OCI-LY3 (cell line): Measurements from ENCODE around the gene GDPD5.

Experiments used
- H2AFZ ChIP-seq: fragments of 200-600, 300-600 bp; shearing (Covaris generic); 2 replicates; pipeline ENCODE4 v1.6.0; 2014; ENCODE audit warnings: antibody characterized with exemption, low read depth, low read length
- H3K27ac ChIP-seq: fragments of 200-600, 300-600 bp; sonication (generic); 2 replicates; pipeline ENCODE4 v1.5.1; 2014; ENCODE audit warnings: mild to moderate bottlenecking, low read length, moderate library complexity, mixed read lengths
- H3K27me3 ChIP-seq: fragments of 200-600, 300-600 bp; sonication (generic); 2 replicates; pipeline ENCODE4 v1.6.1; 2014; ENCODE audit warnings: low read depth, low read length, mixed read lengths
- H3K36me3 ChIP-seq: fragments of 200-600, 300-600 bp; sonication (generic); replicated peaks from 2 replicates; pipeline ENCODE3; 2014; ENCODE audit warnings: low read depth, low read length, mixed read lengths
- H3K4me1 ChIP-seq: fragments of 300-600, 200-600 bp; sonication (generic); 2 replicates; pipeline ENCODE4 v1.6.1; 2014; ENCODE audit warnings: low read length, mixed read lengths
- H3K4me2 ChIP-seq: fragments of 200-600, 300-600 bp; sonication (generic); 2 replicates; pipeline ENCODE4 v1.6.1; 2014; ENCODE audit warnings: low read length, mixed read lengths
- H3K4me3 ChIP-seq: fragments of 300-600, 200-600 bp; sonication (generic); 2 replicates; pipeline ENCODE4 v1.5.1; 2014; ENCODE audit warnings: antibody characterized with exemption, mild to moderate bottlenecking, low read length, moderate library complexity
- H3K79me2 ChIP-seq: fragments of 300-600, 200-600 bp; shearing (Covaris generic); 2 replicates; pipeline ENCODE4 v1.6.1; 2014; ENCODE audit warnings: mild to moderate bottlenecking, low read length, mixed read lengths
- H3K9ac ChIP-seq: fragments of 300-600, 200-600 bp; shearing (Covaris generic); 2 replicates; pipeline ENCODE4 v1.6.0; 2014; ENCODE audit warnings: mild to moderate bottlenecking, low read length, moderate library complexity
- H3K9me3 ChIP-seq: fragments of 200-600, 300-600 bp; shearing (Covaris generic); 2 replicates; pipeline ENCODE4 v1.6.1; 2014; ENCODE audit warnings: low read length, mixed read lengths; ENCODE audit not compliant: insufficient read depth
- H4K20me1 ChIP-seq: fragments of 200-600, 300-600 bp; sonication (generic); 2 replicates; pipeline ENCODE4 v1.6.1; 2016; ENCODE audit warnings: low read length, mixed read lengths; ENCODE audit not compliant: insufficient read depth
- CTCF ChIP-seq: fragments of 200-600, 300-600 bp; sonication (generic); IDR thresholded peaks from 2 replicates; pipeline ENCODE4 v1.5.1; 2014; ENCODE audit warnings: antibody characterized with exemption, low read length, low read depth
- EZH2phosphoT487 ChIP-seq: fragments of 200-600 bp; shearing (Covaris generic); IDR thresholded peaks from 2 replicates; pipeline ENCODE4 v1.6.1; 2018; ENCODE audit warnings: antibody characterized with exemption, mixed run types, low read depth

GDPD5 gene

GRCh38 chr11:75441804-75442132 is 84.0 kb downstream of the GDPD5 start:
- no peaks in the 10 kb centered on the region for H3K79me2 ChIP-seq
- H3K4me3 ChIP-seq = no peak overlapping the region

GRCh38 chr11:75440960-75441803 is 84.6 kb downstream of the GDPD5 start:
- Histone ChIP-seq H3K27ac (no peak overlapping the region), H3K27me3 (peaks cover 16% of the 10 kb centered on the region), H3K36me3 (no peaks in the 10 kb centered on the region), H3K9me3 (no peaks in the 10 kb centered on the region), H3K4me1 (no peaks in the 10 kb centered on the region), H3K9ac (no peak overlapping the region), H3K79me2 (no peaks in the 10 kb centered on the region), H3K4me2 (no peak overlapping the region), H3K4me3 (no peak overlapping the region), H2AFZ (no peak overlapping the region), H4K20me1 (no peaks in the 10 kb centered on the region)
- TF ChIP-seq EZH2phosphoT487 = no peak
- no peak for TF ChIP-seq CTCF

More at GRCh38 chr11:75441804-75442132, 84.0 kb downstream of the GDPD5 start:
- Histone ChIP-seq H3K9me3 (no peaks in the 10 kb centered on the region), H2AFZ (no peak overlapping the region), H3K4me1 (no peaks in the 10 kb centered on the region), H3K27ac (no peak overlapping the region), H3K27me3 (peaks cover 16% of the 10 kb centered on the region), H3K36me3 (no peaks in the 10 kb centered on the region), H4K20me1 (no peaks in the 10 kb centered on the region), H3K9ac (no peak overlapping the region), H3K4me2 (no peak overlapping the region)
- TF ChIP-seq CTCF = no peak
- TF ChIP-seq EZH2phosphoT487 = no peak

- Histone ChIP-seq H3K79me2 (no peaks in the 10 kb centered on the region), H3K27me3 (peaks cover 16% of the 10 kb centered on the region), H3K4me3 (no peak overlapping the region), H3K27ac (no peak overlapping the region), H3K9ac (no peak overlapping the region), H3K4me1 (no peaks in the 10 kb centered on the region), H2AFZ (no peak overlapping the region), H3K4me2 (no peak overlapping the region), H3K36me3 (no peaks in the 10 kb centered on the region), H3K9me3 (no peaks in the 10 kb centered on the region), H4K20me1 (no peaks in the 10 kb centered on the region)
- TF ChIP-seq CTCF = no peak
- TF ChIP-seq EZH2phosphoT487 = no peak
These were observed 86.1 kb downstream of the GDPD5 start for GRCh38 chr11:75439495-75440120.

GRCh38 chr11:75439026-75439425 is 86.7 kb downstream of the GDPD5 start:
- H3K79me2 ChIP-seq = no peaks in the 10 kb centered on the region
- H3K9ac ChIP-seq = no peak overlapping the region
- H3K4me2 ChIP-seq = no peak overlapping the region
- no peaks in the 10 kb centered on the region for H4K20me1 ChIP-seq
- no peaks in the 10 kb centered on the region for H3K36me3 ChIP-seq
- H3K27ac ChIP-seq = no peak overlapping the region
- H3K27me3 ChIP-seq = peaks cover 16% of the 10 kb centered on the region
- H3K4me1 ChIP-seq = no peaks in the 10 kb centered on the region
- TF ChIP-seq EZH2phosphoT487 = no peak
- no peak for TF ChIP-seq CTCF
- H2AFZ ChIP-seq = no peak overlapping the region
- no peaks in the 10 kb centered on the region for H3K9me3 ChIP-seq
- H3K4me3 ChIP-seq = no peak overlapping the region
